ENCODE measurements around the gene CPZ.
"Not testable (repeated sequence)": the region's sequence is repeated elsewhere in the genome, so short reads cannot be mapped to it uniquely, and the experiment has no call there.

CPZ gene

DNA sequence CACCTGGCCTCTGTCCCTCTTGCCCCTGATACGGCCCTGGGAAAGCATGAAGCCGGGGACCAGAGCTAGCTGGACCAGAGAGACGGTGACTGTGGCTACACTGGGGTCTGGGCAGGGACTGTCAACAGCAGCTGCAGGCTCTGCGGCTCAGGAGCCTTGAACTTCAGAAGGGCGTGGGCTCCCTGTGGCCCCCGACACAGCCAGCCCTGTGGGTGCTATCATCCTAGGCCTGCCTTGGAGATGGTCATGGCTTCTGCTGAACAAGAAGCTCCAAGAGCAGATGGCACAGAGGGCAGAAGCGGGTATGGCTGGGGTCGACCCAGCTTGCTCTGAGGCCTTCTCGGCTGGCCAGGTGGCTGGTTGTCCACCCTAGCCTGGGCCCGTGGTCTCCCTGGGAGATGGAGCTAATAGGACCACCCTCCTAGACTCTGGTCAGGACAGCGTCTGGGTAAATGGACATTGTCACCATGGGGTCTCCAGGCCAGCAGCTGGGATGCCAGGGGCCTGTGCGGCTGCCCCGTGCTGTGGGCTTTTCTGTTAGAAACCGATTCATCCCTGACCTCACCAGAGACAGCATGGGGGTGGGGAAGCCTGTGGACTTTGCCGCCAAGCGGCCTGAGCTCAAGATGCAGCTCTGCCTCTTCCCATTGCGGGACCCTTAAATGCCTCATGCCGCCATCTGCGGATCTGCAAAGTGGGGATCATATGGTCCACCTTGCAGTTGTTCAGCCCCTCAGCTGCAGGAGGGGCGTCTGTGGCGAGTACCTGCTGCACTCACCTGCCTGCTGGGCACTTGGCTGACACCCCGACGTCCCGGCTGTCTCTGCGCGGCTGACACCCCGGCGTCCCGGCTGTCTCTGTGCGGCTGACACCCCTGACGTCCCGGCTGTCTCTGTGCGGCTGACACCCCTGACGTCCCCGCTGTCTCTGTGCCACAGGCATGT lies 21.1 kb downstream of the CPZ start:
- DNase-seq, result no peak

DNA sequence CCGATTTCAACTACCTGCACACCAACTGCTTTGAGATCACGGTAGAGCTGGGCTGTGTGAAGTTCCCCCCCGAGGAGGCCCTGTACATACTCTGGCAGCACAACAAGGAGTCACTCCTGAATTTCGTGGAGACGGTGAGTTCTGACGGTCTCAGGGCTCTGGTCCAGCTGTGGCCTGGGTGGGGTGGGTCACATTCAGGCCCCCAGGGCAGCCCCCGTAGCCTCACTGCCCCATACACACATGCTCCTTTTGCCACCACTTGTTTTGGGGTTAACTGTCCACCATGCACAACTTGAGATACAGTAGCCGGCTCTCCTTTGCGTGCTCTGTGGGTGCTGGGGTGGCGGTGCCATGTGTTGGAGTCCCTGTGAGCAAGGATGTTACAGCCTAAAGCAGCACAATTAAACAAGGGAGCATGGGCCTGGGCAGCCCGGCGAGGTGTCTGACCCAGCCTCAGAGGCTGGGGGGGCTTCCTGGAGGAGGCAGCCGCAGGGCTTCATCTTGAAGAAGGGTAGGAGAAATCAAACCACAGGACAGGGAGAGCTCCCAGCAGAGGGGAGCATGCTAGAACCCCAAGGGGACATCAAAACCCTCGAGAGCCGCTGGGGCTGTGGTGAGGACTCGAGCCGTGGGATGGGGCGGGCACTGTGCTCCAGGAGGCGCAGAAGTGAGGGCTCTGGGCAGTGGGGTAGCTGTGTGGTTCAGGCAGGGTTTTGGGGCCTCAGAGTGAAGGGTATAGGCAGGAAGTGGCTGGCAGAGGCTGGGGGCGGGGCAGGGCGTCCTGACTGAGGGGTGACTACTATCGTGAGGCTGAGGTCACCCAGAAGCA lies 22.0 kb downstream of the CPZ start:
- no peak for DNase-seq

- no peak for DNase-seq
Measured at GRCh38 chr4:8615366-8615765, 22.8 kb downstream of the CPZ start.

DNA sequence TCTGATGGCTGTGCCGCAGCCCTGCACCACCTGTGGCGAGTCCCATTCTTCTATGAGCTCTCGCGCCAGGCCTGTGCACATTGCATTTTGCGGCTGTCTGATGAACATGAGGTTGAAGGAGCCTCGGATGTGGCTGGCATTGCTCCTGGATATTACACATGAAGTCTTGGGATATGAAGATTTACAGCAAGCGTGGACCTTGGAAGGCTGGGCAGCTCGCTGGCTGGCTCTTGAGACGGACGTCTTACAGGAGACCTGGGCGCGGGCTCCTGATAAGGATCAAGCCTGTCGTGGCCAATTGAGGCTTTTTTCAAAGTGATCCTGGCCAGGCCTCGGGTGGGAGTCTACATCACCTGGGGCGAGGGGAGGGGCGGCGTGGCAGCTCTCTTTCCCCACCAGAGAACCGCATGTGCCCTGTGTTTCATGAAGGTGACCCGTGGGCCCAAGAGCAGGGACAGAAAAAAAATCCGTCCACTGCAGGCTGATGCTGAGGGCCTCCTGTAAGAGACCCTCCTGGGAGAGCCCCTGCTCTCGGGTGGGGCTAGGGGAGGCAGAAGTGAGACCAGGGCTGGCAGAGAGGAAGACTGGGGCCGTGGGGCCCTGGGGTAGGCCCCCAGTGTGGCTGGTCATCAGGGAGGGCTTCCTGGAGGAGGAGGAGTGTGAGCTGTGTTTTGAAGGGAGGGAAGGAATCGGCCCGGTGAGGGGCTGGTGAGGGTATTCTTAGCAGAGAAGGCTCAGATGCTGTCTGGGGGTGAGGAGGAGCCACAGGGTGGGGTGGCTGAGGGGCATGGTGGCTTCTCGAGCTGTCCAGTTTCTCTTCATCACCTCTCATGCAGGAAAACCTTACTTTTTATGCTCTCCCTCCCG lies 23.6 kb downstream of the CPZ start:
- DNase-seq, result no peak

DNA sequence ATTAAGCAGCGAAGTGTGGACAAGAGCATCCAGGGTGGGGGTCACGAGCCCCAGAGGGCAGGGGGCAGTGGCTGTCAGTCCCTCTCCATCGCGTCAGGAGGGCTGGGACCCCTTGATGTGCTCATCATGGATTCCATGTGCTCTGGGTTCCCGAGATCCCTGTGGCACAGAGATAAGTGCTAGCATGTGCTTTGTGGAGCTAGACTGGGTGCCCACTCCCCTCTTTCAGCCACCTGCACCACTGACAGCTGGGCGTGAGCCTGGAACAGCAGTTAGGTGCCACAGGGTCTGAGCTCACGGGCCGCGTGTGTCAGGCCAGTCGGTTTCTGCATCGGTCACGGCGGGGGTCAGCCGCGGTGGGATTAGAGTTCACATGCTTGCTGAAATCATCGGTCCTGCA lies 24.3 kb downstream of the CPZ start:
- DNase-seq, result no peak

DNA sequence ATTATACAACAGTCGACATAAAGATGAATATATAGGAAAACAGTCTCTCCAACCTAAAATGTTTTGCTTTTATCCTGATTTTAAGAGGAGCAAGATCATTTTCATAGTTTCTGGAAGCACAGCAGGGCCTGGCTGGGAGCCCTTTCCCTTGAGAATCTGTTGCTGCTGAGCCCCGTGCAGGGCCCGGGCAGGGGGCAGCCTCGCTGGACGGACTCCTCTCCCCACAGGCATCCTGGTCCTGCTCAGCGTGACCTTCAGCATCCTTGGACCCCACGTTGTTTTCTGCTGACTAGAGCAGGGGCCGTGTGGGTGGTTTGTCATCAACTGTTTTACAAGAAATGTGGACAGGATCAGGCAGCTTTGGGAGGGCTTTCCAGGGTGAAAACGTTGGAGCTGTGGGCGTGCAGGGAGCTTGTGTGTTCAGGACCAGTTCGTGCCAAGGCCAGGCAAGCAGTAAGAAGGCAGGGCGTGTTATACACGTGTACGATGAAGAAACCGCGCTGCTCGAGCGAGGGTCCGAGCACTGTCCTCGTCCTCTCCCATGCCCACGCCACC lies 25.0 kb downstream of the CPZ start:
- no peak for DNase-seq

GRCh38 chr4:8618421-8618820 lies 25.9 kb downstream of the CPZ start:
- DNase-seq, result no peak

- DNase-seq, result no peak
Measured at GRCh38 chr4:8618961-8619720, 26.6 kb downstream of the CPZ start.

DNA sequence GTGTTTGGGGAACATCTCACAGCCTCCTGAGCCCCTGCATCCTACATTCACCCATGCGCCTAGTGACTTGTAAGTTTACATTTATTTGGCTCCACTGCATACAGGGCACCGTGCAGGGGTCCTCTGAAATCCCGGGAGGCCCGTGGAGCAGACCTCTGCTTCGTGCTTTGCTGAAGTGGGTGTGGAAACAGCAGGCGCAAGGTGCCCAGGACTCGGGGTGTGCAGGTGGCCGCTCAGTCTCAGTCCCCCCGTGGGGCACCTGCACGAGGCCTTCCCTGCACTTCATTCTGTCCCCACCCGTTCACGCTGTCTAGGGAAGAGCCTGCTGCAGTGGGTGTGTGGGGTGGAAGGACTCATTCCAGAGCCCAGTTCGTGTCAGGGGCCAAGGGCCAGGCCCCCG lies 28.6 kb downstream of the CPZ start:
- not testable (repeated sequence) for DNase-seq

DNA sequence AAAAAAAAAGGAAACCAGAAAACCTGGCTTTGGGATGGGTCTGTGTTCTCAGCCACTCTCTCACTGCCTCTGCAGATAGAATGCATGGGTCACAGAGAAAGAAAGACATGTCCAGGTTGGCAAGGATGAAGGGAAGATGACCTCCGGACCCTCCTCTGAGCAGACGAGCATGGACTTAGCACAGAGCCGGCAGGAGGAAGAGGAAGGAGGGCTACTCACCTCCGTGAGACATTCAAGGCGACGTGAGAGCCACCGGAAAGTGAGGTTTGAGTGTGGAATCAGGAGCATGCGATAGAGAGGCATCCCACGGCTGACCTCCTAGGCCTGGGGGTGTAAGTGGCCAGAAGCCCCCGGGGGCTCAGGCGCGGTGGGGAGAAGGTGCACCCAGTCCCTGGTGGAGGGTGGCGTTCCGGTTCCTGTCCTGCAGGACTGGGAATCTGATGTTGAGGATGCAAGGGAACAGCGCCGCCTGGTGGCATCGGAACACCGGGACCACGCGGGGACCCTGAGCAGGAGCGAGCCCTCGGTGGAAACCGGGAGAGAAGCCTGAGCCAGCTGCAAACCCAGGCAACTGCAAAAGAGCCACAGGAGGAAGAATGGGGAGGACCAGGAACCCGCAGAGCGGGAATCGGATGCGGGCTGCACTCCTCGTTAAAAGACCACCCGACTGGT lies 32.2 kb downstream of the CPZ start:
- not testable (repeated sequence) for DNase-seq

- not testable (repeated sequence) for DNase-seq
Measured at GRCh38 chr4:8630240-8630905, 37.8 kb downstream of the CPZ start.

GRCh38 chr4:8631896-8632295 lies 39.3 kb downstream of the CPZ start:
- DNase-seq, result not testable (repeated sequence)

DNA sequence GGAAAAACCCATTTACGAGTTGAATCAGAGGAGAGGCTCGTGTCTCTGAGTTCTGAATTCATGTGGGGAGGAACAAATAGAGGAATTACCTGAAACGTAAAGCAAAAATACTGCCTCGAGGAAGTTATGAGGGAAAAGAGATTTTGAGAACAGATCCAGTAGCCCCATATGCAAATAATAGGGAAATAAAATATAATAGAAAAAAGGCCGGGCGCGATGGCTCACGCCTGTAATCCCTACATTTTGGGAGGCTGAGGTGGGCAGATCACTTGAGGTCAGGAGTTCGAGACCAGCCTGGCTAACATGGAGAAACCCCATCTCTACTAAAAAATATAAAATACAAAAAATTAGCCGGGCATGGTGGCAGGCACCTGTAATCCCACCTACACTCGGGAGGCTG lies 42.2 kb downstream of the CPZ start:
- DNase-seq, result not testable (repeated sequence)

GRCh38 chr4:8635897-8636554 lies 43.5 kb downstream of the CPZ start:
- not testable (repeated sequence) for DNase-seq

DNA sequence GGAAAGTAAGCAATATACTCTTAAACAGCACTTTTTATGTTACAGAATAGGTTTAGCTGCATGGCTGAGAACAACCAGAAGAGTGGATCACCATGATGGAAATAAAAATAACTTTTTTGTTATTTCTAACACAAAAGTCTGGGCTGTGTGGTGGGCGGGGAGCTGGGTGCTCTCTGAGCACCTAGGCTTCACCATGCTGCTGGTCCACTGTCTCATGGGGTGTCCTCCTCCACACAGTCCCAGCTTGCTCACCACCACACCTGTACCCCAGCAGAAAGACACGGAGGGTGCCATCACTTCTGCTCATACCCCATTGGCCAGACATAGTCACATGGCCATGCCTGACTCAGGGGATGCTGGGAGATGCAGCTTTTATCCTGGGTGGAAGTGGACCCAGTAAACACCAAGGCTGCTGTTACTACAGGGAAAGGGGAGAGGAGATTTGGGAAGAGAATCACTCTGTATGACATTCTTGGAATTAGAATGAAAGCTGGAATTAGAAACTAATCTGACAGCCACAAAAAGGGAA lies 45.0 kb downstream of the CPZ start:
- DNase-seq, result no peak

DNA sequence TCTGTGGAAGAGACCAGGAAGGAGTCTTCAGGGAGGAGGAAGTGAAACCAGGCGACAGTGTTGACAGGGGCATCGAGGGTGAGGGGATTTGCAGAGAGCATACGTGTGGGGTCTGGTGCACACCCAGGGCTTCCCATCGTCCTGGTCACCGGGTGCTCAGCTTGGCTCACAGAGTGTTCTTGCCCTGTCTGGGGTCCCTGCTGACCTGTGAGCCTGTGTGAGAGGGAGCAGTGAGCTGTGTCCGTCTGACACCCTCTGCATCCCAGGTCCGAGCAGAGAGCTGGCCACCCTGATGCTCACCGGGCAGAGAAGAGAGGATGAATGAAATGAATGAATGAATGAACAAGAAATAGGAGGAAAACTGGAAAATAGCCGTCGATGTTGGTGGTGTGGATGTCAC lies 46.5 kb downstream of the CPZ start:
- DNase-seq, result no peak

DNA sequence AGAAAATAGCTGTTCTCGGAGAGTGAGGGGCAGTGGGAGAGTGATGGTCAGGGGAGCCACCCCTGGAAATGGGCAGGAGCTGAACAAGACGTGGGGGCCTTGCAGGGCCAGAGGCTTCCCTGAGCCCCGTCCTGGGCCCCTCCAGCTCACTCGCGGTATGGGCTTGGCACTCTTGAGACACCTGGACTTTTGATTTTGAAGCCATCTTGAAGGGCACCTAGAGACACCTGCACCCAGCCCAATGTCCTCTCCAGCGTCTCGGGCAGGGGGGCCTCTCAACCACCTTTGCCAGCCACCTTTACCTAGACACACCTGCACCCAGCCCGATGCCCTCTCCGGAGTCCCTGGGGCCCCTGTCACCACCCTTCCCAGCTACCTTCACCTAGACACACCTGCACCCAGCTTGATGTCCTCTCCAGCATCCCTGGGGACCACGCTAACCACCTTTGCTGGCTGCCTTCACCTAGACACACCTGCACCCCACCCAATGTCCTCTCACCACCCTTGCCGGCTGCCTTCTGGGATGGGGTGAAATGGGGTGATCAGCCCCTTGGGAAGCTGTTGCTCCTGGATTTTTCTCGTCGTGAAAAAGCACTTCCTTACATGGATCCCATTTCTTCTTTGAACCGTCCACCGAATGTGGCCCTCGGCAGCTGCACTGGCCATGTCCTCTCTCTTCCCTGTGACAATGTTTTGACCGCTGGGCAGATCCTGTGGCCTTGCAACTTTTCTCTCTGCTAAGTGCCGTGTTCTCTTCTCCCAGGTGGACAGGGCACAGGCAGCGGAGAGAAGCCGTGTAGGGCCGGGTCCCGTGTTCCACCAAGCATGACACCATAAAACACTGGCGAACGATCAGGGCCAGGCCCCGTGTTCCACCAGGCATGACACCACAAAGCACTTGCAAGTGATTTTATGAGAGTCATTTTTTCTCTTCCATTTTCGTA lies 47.5 kb downstream of the CPZ start:
- no peak for DNase-seq

DNA sequence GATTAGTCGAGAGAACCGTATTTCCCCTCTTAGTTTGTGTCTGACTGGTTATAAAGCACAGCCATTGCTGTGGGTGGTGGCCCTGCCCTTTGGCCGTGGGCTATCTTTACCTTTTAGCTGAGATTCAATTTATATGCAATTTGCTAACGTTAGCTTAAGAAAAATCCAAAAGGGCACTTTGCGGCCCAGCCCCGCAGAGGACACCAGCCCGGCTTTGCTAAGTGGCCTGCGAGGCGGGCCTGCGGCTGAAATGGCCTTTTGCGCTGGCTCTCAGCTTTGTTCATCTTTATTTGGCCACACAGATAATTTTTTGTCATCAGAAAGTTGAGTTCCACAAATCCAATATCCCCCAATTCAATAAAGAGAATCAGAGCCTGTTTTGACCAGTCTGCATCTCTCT lies 48.3 kb downstream of the CPZ start:
- DNase-seq, result no peak

GRCh38 chr4:8641256-8641655 lies 48.7 kb downstream of the CPZ start:
- no peak for DNase-seq
